ENCODE measurements around the gene SV2A. TPM values are rescaled to one million over a fixed set of nuclear protein-coding genes. Genes with fewer than 3 reads are reported as not detected.
"Not testable (repeated sequence)": the region's sequence is repeated elsewhere in the genome, so short reads cannot be mapped to it uniquely, and the experiment has no call there.

Gene SV2A
- polyA plus RNA-seq, 1 donor (not counting 4 experiments of a cell fraction or from before 2014, with no cell fraction given), result 0.28 TPM

DNA sequence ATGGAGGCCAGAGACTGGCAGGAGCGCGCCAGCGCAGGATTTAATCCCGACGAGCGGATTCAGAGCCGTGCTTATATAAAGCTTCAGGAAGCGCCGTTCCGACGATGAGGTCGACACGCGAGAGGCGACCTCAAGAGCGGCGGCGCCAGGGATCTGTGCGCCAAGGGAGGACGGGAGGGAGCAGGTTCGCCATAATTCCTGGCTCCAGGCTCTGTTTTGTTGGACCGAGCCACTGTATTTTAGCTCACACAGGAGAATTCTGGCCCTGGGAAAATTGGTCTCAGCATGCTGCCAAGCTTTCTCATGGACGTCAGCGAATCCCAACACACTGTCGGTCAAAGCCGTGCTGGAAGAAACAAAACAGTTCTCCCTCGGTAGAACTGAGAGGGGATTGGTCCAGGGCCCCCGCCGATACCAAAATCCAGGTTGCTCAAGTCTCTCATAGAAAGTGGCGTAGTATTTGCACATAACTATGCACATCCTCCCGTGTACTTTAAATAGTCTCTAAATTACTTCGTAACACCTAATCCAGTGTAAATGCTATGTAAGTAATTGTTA lies 56.1 kb downstream of the SV2A start:
- not testable (repeated sequence) for H3K4me3 ChIP-seq (ENCODE audit: control insufficient read depth in 2 of 3, extremely low read depth in 1 of 3, insufficient read depth in 2 of 3, low read depth in 1 of 3, low read length in 3 of 3); FAIRE-seq; H4K20me1 ChIP-seq (ENCODE audit: control insufficient read depth, extremely low read depth, insufficient read depth, low read length)

DNA sequence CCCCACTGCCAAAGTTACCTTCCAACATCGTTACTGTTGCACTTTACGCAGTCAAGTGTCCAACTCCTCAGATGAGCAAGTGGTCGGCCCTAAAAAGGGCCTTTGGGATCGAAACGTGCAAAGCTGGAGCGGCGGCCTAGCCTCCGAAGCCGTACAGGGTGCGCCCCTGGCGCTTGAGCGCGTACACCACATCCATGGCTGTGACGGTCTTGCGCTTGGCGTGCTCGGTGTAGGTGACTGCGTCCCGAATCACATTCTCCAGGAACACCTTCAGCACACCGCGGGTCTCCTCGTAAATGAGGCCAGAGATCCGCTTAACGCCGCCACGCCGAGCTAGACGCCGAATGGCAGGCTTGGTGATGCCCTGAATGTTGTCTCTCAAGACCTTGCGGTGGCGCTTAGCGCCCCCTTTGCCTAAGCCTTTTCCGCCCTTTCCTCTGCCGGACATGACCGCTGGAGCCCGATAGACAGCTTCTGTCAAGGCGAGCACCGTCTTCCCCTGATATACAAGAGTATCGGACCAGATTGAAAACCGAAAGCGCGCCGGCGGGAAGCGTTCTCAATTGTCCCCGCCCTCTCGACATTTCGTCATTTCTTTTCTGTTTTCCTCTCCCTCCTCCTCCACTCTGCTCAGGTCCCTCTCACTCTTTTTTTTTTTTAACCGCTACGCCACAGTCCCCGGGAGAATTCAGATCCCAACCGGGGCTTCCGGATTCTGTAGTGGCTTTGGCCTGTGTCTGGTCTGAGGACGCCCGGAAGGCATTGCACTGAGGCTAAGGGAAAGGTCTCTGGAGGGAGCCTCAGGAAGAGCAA lies 56.8 kb downstream of the SV2A start:
- H4K20me1 ChIP-seq (ENCODE audit: control insufficient read depth, extremely low read depth, insufficient read depth, low read length); H3K9me1 ChIP-seq (ENCODE audit: control insufficient read depth, extremely low read depth, insufficient read depth, low read length); H3K4me2 ChIP-seq (ENCODE audit: control insufficient read depth, extremely low read depth, insufficient read depth, low read depth, low read length); H3K9me3 ChIP-seq (ENCODE audit: control insufficient read depth, low read depth, low read length); H3K27me3 ChIP-seq (ENCODE audit: control insufficient read depth, extremely low read depth, insufficient read depth, low read length); H3K4me1 ChIP-seq (ENCODE audit: control insufficient read depth, extremely low read depth, insufficient read depth, low read length); H3K79me2 ChIP-seq (ENCODE audit: control insufficient read depth, insufficient read depth, low read length); FAIRE-seq; dilution Hi-C loops (cut with MboI; ENCODE audit: extremely low pct_ligation_motif_present, low sequenced_read_pairs); H3K4me3 ChIP-seq (ENCODE audit: control insufficient read depth in 2 of 3, extremely low read depth in 1 of 3, insufficient read depth in 2 of 3, low read depth in 1 of 3, low read length in 3 of 3); H3K9ac ChIP-seq (ENCODE audit: control insufficient read depth, extremely low read depth, insufficient read depth, low read length); DNase-seq (ENCODE audit: low read depth, low spot score); H2AFZ ChIP-seq (ENCODE audit: control insufficient read depth, low read length); H3K27ac ChIP-seq (ENCODE audit: control insufficient read depth, insufficient read depth, low read length); H3K36me3 ChIP-seq (ENCODE audit: control insufficient read depth in 2 of 2, extremely low read depth in 1 of 2, insufficient read depth in 2 of 2, low read length in 2 of 2): not testable (repeated sequence)

More for the DNA sequence above, 56.1 kb downstream of the SV2A start:
- H3K27me3 ChIP-seq (ENCODE audit: control insufficient read depth, extremely low read depth, insufficient read depth, low read length); H3K27ac ChIP-seq (ENCODE audit: control insufficient read depth, insufficient read depth, low read length); H3K79me2 ChIP-seq (ENCODE audit: control insufficient read depth, insufficient read depth, low read length); H3K9me1 ChIP-seq (ENCODE audit: control insufficient read depth, extremely low read depth, insufficient read depth, low read length); dilution Hi-C loops (cut with MboI; ENCODE audit: extremely low pct_ligation_motif_present, low sequenced_read_pairs); H3K9ac ChIP-seq (ENCODE audit: control insufficient read depth, extremely low read depth, insufficient read depth, low read length); H3K4me1 ChIP-seq (ENCODE audit: control insufficient read depth, extremely low read depth, insufficient read depth, low read length); H3K9me3 ChIP-seq (ENCODE audit: control insufficient read depth, low read depth, low read length); H3K36me3 ChIP-seq (ENCODE audit: control insufficient read depth in 2 of 2, extremely low read depth in 1 of 2, insufficient read depth in 2 of 2, low read length in 2 of 2); DNase-seq (ENCODE audit: low read depth, low spot score); H2AFZ ChIP-seq (ENCODE audit: control insufficient read depth, low read length); H3K4me2 ChIP-seq (ENCODE audit: control insufficient read depth, extremely low read depth, insufficient read depth, low read depth, low read length): not testable (repeated sequence)

DNA sequence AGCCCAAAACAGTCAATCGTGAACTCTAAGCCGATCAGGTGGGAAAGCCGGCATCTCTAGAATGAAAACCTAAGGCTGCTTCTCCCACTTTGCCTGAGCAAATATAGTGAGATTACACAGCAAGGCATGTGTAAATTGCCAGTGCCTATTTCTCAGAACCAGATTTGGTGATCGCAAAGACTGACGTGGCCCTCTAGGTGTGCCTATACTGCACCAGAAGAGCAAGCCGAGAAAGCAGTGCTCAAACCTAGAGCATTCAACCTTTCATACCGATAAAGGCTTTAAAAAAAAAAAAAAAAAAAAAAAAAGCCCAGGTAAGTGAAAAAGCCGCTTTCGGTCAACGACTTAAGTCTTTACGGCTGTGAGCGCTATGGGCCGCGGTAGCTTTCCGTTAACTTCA lies 57.4 kb downstream of the SV2A start:
- dilution Hi-C loops (cut with MboI; ENCODE audit: extremely low pct_ligation_motif_present, low sequenced_read_pairs); H3K4me1 ChIP-seq (ENCODE audit: control insufficient read depth, extremely low read depth, insufficient read depth, low read length); H3K9me1 ChIP-seq (ENCODE audit: control insufficient read depth, extremely low read depth, insufficient read depth, low read length); H3K27me3 ChIP-seq (ENCODE audit: control insufficient read depth, extremely low read depth, insufficient read depth, low read length); H3K36me3 ChIP-seq (ENCODE audit: control insufficient read depth in 2 of 2, extremely low read depth in 1 of 2, insufficient read depth in 2 of 2, low read length in 2 of 2); H3K4me3 ChIP-seq (ENCODE audit: control insufficient read depth in 2 of 3, extremely low read depth in 1 of 3, insufficient read depth in 2 of 3, low read depth in 1 of 3, low read length in 3 of 3); H3K27ac ChIP-seq (ENCODE audit: control insufficient read depth, insufficient read depth, low read length); H3K4me2 ChIP-seq (ENCODE audit: control insufficient read depth, extremely low read depth, insufficient read depth, low read depth, low read length); H4K20me1 ChIP-seq (ENCODE audit: control insufficient read depth, extremely low read depth, insufficient read depth, low read length); FAIRE-seq; DNase-seq (ENCODE audit: low read depth, low spot score); H3K9me3 ChIP-seq (ENCODE audit: control insufficient read depth, low read depth, low read length); H3K9ac ChIP-seq (ENCODE audit: control insufficient read depth, extremely low read depth, insufficient read depth, low read length); H3K79me2 ChIP-seq (ENCODE audit: control insufficient read depth, insufficient read depth, low read length); H2AFZ ChIP-seq (ENCODE audit: control insufficient read depth, low read length): not testable (repeated sequence)

Other genes starting within 250 kb of the SV2A start
- gene FCGR1A, start 135.2 kb downstream of the SV2A start, polyA plus RNA-seq, result not detected in 3 replicates
- 9.5 to 15.4 TPM (median 13.8 TPM) in 3 replicates for gene BOLA1, start 18.3 kb downstream of the SV2A start, polyA plus RNA-seq
- gene SF3B4, start 10.0 kb upstream of the SV2A start, polyA plus RNA-seq, result 16.9 to 59.9 TPM (median 35.4 TPM) in 3 replicates
- gene MTMR11, start 19.0 kb upstream of the SV2A start, polyA plus RNA-seq, result 11.8 to 15.6 TPM (median 12.8 TPM) in 3 replicates
- 6.5 to 8.9 TPM (median 8.7 TPM) in 3 replicates for gene OTUD7B, start 92.9 kb upstream of the SV2A start, polyA plus RNA-seq
- gene VPS45, start 149.9 kb upstream of the SV2A start, polyA plus RNA-seq, result 24.5 to 40.0 TPM (median 34.3 TPM) in 3 replicates
- 2.2 to 3.3 TPM (median 2.7 TPM) in 3 replicates for gene PLEKHO1, start 232.1 kb upstream of the SV2A start, polyA plus RNA-seq

All from keratinocyte (primary cell).